Stimulated activated CD8-positive, alpha-beta memory T cell treated with anti-CD3 and anti-CD28 coated beads, Interleukin-7, amount 100 ng/mL, for 4 hours (primary cell): Measurements from ENCODE around the gene EXD2.
"Not testable (repeated sequence)": the region's sequence is repeated elsewhere in the genome, so short reads cannot be mapped to it uniquely, and the experiment has no call there.

Experiments used
- DNase-seq, 2 donors: peaks; one replicate each; pipeline ENCODE4 v3.0.0-alpha.2; 2020; ENCODE audit warnings: low read depth in 2 of 2

Gene EXD2, protein sequence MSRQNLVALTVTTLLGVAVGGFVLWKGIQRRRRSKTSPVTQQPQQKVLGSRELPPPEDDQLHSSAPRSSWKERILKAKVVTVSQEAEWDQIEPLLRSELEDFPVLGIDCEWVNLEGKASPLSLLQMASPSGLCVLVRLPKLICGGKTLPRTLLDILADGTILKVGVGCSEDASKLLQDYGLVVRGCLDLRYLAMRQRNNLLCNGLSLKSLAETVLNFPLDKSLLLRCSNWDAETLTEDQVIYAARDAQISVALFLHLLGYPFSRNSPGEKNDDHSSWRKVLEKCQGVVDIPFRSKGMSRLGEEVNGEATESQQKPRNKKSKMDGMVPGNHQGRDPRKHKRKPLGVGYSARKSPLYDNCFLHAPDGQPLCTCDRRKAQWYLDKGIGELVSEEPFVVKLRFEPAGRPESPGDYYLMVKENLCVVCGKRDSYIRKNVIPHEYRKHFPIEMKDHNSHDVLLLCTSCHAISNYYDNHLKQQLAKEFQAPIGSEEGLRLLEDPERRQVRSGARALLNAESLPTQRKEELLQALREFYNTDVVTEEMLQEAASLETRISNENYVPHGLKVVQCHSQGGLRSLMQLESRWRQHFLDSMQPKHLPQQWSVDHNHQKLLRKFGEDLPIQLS

DNA sequence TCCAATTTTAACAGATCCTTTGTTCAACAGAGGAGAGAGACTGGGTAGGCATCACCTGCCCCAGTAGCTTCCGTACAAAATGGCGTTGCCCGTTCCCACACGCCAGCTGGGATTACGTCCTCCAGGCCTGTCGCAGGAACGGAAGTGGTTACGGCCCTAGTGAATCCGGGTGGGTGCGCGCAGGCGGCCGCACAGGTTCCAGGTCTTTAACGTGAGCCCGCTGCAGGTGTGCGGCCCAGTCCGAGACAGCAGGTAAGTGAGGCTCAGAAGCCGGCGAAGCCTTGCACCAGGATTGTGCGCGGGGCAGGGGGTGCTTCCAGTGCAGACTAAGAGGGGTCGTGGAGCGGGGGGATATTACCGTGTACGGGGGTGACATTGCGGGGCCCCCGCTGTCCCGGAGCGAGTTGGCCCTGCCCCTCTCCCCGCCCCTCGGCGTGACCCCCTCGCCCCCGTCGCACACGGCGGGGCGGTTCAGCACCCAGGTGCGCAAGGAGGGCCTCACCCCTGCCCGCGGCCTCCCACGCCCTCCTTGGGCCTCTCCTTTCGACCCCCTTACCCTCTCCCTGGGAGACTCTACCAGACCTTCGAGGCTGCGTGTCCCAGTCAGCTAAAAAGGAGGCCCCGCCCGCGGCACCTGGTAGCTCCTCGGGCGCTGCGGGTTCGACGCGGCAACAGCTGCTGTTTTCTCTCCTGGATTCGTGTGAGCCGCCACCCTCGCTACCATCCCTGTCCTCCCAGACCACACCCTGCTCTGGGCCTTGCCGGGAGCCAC lies at the start of gene EXD2:
TSS of gene EXD2 (plus strand) at position 159 of the 772 bp plus-strand sequence. CDS start 17,973 bp downstream, outside the sequence.
- DNase-seq = peak; percentile 35 to 59

GRCh38 chr14:69141550-69141949 lies 49.7 kb upstream of the EXD2 start:
- DNase-seq = no peak

DNA sequence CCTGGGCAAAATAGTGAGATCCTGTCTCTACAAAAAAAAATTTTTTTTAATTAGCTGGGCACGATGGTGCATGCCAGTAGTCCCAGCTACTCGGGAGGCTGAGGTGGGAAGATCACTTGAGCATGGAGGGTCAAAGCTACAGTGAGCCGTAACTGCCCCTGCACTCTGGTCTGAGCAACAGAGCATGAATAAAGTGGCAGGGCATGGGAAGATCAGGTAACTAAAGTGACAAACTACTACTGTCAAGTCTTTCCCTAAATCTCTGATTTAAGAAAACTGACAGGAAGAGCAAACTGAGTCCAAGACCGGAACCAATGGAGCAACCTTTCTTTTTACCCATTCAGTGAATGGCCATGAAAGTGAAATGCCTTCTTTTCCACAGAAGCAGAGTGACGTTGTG lies 49.2 kb upstream of the EXD2 start:
- DNase-seq = no peak

- DNase-seq = no peak
Observed at GRCh38 chr14:69149461-69150244, 41.6 kb upstream of the EXD2 start.

GRCh38 chr14:69151458-69152180 lies 39.7 kb upstream of the EXD2 start:
- peak; percentile 43 to 76 for DNase-seq

DNA sequence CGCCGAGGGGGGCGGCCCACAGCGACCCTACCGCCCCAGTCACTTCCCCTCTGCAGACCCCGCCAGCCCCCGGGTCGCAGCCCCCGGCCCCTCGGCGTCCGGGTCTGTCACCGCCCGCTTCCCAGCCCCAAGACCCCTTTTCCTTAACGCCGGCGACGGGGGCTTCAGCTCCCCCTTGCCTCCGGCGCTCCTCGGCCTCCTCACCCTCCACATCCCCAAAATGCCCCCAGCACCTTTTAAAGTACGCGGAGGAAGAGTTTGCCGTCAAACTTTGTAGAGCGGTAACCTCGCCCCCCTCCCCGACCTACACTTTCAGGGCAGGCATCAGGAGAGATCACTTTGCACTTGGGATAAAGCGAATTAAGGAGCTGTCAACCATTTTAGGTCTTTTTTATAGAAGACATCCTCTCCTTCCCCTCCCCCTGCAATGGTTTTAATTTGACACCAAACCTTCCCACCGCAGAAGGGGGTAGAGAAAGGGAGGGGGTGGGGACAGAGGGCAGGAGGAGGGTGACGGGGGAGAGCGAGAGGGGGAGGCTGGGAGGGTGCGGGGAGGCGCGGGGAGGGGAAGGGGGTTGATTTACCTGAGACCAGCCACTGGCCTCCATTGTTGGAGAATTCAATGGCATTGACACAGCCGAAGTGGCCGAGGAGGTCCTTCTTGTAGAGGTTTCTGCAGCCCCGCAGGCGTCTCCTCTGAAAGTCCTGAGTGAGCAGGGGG lies 39.0 kb upstream of the EXD2 start:
- DNase-seq = peak; percentile 19 to 36

GRCh38 chr14:69152902-69153151 lies 38.5 kb upstream of the EXD2 start, which contains the start of gene DCAF5:
DCAF5 (minus strand) TSS chr14:69153119; CDS start chr14:69152978, 141 bp downstream.
- peak; percentile 87 to 93 for DNase-seq

DNA sequence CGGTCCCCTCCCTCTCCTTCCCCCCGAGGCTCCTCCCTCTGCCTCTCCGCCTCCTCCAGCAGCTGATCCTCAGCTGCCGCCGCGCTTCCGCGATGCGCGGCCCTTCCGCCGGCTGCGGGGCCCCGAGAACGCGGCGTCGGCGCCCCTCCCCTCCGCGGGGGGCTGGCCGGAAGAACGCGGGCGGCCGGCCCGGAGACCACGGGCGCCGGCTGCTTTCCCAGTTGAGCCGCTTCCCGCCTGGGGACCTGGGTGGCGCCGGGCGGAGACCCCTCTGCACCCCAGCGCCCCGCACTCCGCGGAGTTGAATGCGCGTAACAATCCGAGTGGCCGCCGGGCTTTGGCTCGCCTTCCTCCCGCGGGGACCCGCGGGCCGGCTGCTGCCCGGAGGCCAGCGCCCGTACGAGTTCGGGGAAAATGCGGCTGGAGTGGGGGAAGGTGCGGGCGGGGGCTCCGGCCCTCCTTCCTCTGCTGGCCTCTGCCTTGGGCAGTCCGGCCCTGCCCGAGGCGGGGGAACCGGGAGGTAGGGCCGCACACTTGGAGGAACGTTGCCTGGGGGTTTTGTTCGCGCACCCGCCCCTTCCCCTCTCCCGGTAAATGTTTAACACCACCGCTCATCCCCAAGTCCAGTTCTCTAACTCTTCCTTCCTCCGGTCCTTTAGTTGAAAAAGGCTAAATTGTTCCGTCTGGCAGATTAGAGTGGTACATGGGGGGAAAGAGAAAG lies 38.0 kb upstream of the EXD2 start:
- no peak for DNase-seq

DNA sequence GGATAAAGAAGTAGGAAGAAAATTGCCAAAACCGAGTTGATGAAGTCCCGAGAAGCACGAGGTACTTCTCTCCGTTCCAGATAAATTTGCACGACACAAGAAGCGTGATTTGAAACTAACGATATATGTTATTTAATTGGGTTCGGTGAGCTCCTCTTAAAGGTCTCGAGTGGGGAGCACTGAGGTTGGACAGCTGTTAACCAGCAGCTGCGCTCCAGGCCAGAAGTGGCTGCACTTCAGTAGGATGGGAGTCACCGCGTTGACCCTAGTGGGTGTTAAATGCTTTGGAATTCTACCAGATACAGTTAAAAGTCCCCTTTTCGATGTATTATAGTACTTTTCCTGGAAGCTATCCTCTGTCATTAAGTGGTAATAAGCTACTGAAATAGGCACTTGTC lies 37.4 kb upstream of the EXD2 start:
- DNase-seq = no peak

GRCh38 chr14:69154779-69155178 lies 36.5 kb upstream of the EXD2 start:
- DNase-seq = no peak

GRCh38 chr14:69156224-69156623 lies 35.1 kb upstream of the EXD2 start:
- DNase-seq = no peak

GRCh38 chr14:69161590-69161989 lies 29.7 kb upstream of the EXD2 start:
- no peak for DNase-seq

DNA sequence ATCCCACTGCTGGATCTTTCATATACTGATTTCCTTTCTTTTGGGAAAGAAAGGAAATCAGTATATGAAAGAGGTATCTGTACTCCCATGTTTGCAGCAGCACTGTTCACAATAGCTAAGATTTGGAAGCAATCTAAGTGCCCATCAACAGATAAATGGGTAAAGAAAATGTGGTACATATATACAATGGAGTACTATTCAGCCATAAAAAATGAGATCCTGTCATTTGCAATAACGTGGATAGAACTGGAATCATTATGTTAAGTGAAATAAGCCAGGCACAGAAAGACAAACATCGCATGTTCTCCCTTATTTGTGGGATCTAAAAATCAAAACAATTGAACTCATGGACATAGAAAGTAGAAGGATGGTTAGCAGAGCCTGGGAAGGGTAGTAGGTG lies 25.5 kb upstream of the EXD2 start:
- DNase-seq = not testable (repeated sequence)

GRCh38 chr14:69170839-69171238 lies 20.5 kb upstream of the EXD2 start:
- no peak for DNase-seq

- DNase-seq = no peak
Observed at GRCh38 chr14:69171569-69171968, 19.7 kb upstream of the EXD2 start.

- no peak for DNase-seq
Observed at GRCh38 chr14:69175130-69175529, 16.2 kb upstream of the EXD2 start.

DNA sequence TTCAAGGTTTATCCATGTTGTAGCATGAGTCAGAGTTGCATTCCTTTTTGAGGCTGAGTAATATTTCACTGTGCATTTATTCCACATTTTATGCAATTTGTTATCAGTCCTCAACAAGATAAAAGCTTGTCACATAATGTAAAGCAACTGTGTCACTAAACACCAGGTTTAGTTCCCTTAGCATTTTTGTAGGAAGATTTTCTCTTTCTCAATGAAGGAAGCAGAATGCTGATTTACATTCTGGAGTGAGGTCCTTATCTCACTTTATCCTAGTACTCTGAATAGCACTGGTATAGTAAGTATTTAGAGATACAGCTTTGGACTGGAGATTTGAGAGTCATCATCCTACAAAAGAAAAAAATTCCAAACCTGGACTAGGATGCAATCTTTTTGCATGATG lies 9.8 kb upstream of the EXD2 start:
- no peak for DNase-seq

GRCh38 chr14:69182580-69182979 lies 8.7 kb upstream of the EXD2 start:
- DNase-seq = not testable (repeated sequence)

GRCh38 chr14:69183735-69184134 lies 7.6 kb upstream of the EXD2 start:
- DNase-seq = no peak

DNA sequence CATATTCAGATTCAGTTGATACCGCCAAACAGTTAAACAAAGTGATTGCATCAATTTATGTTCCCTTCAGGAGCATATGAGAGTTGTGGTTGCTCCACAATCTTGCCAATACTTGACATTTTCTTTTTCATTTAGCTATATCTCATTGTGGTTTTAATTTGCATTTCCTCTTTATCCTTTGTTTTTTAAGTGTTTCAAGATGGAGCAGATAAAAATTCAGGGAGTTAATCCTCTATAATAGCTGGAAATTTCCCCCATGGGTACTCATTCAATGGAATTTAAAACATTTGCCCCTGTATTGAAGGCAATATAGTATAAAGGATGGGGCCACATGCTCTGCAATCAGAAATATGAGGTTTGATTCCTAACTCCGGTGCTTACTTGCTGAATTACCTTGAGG lies 1.1 kb upstream of the EXD2 start:
- no peak for DNase-seq
